ENCODE data around the gene AP1S3. TPM values are rescaled to one million over a fixed set of nuclear protein-coding genes. Genes with fewer than 3 reads are reported as not detected.
"Not testable (repeated sequence)": the region's sequence is repeated elsewhere in the genome, so short reads cannot be mapped to it uniquely, and the experiment has no call there.

AP1S3 gene
- polyA plus RNA-seq, 2 donors: 2.2 to 5.7 TPM

DNA sequence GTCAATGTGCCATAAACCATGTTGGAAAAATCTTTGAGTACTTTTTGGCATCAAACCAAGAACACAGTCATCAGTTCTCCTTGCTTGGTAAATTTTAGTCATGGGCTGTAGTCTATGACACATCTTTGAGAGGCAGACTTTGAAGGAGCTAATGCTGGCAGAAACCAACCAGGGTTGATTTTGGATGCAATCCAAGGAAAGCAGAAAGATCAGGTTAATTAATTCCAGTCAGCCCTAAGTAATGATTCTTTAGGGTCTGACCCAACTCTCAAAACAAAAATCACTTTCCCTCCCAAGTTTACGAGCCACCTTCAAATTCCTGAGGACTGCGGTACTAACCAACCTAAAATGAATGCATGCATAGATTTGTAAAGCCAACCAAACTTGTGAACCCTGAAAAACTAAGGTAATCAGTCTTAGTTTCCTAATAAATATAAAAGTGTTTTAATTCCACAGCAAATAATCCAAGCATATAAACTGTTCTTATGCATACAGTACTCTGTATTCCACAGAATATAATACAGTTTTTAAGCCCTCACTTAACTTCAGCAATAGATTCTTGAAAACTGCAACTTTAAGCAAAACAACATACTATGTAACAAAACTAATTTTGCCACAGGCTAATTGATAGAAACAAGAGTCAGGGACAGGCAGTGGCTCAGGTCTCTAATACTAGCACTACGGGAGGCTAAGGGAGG is 22.0 kb downstream of the AP1S3 start:
- WGBS, 2 donors: 56 to 67% methylated on average over 3 of the region's 3 CpGs
- no peaks in the 10 kb centered on the region for H3K27me3 ChIP-seq (ENCODE audit: control insufficient read depth in 1 of 2, insufficient read depth in 2 of 2, low read length in 2 of 2)
- H3K9me3 ChIP-seq (ENCODE audit: control insufficient read depth in 2 of 2, insufficient read depth in 1 of 2, low read depth in 1 of 2, low read length in 1 of 2): no peaks in the 10 kb centered on the region
- no peaks in the 10 kb centered on the region for H3K36me3 ChIP-seq (ENCODE audit: control insufficient read depth in 2 of 2, insufficient read depth in 2 of 2, low read length in 1 of 2)
- H3K27ac ChIP-seq (ENCODE audit: low read depth in 2 of 2, low read length in 1 of 2): no peak overlapping the region
- H3K4me1 ChIP-seq (ENCODE audit: control insufficient read depth in 2 of 2, insufficient read depth in 2 of 2, low read length in 1 of 2): no peaks in the 10 kb centered on the region
- no peak overlapping the region for H3K4me3 ChIP-seq (ENCODE audit: low read depth in 1 of 2, low read length in 2 of 2)

DNA sequence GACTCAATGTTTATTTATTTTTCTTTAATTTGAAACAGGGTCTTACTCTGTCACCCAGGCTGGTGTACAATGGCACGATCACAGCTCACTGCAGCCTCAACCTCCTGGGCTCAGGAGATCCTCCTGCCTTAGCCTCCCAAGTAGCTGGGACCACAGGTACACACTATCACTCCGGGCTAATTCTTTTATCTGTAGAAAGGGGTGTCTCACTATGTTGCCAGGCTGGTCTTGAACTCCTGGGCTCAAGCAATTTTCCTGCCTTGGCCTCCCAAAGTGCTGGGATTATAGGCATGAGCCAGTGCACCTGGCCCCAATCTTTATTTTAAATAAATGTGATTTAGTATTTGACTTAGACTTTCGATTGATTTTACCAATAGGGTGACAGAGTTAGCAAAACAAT is 22.6 kb downstream of the AP1S3 start:
- H3K36me3 ChIP-seq (ENCODE audit: control insufficient read depth in 2 of 2, insufficient read depth in 2 of 2, low read length in 1 of 2); H3K4me1 ChIP-seq (ENCODE audit: control insufficient read depth in 2 of 2, insufficient read depth in 2 of 2, low read length in 1 of 2); H3K27me3 ChIP-seq (ENCODE audit: control insufficient read depth in 1 of 2, insufficient read depth in 2 of 2, low read length in 2 of 2); H3K4me3 ChIP-seq (ENCODE audit: low read depth in 1 of 2, low read length in 2 of 2); H3K27ac ChIP-seq (ENCODE audit: low read depth in 2 of 2, low read length in 1 of 2); H3K9me3 ChIP-seq (ENCODE audit: control insufficient read depth in 2 of 2, insufficient read depth in 1 of 2, low read depth in 1 of 2, low read length in 1 of 2): not testable (repeated sequence)
- WGBS, 2 donors: 72 to 73% methylated on average over 3 of the region's 3 CpGs

DNA sequence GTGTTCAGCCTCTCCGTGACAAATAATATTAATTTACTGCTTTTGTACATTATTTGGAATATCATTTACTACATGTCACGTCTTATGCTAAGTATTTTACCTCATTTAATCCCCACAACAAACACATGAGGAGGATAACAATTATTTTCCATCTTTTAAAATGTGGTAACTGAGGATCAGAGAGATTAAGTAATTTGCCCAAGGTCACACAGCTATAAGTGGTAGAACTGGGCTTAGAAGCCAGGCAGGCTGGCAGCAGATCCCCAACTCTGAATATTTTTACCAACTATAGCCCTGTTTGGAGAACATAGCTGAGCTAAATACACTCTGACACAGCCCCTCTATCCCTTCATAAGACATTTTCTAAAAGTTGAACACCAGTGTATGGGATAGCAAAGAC is 24.1 kb downstream of the AP1S3 start:
- H3K27me3 ChIP-seq (ENCODE audit: control insufficient read depth in 1 of 2, insufficient read depth in 2 of 2, low read length in 2 of 2): no peaks in the 10 kb centered on the region
- H3K9me3 ChIP-seq (ENCODE audit: control insufficient read depth in 2 of 2, insufficient read depth in 1 of 2, low read depth in 1 of 2, low read length in 1 of 2): no peaks in the 10 kb centered on the region
- no peak overlapping the region for H3K27ac ChIP-seq (ENCODE audit: low read depth in 2 of 2, low read length in 1 of 2)
- H3K4me3 ChIP-seq (ENCODE audit: low read depth in 1 of 2, low read length in 2 of 2): no peak overlapping the region
- 86 to 93% methylated on average over 2 of the region's 2 CpGs for WGBS, 2 donors
- no peaks in the 10 kb centered on the region for H3K36me3 ChIP-seq (ENCODE audit: control insufficient read depth in 2 of 2, insufficient read depth in 2 of 2, low read length in 1 of 2)
- H3K4me1 ChIP-seq (ENCODE audit: control insufficient read depth in 2 of 2, insufficient read depth in 2 of 2, low read length in 1 of 2): no peaks in the 10 kb centered on the region

GRCh38 chr2:223811757-223812156 is 25.6 kb downstream of the AP1S3 start:
- H3K36me3 ChIP-seq (ENCODE audit: control insufficient read depth in 2 of 2, insufficient read depth in 2 of 2, low read length in 1 of 2): no peaks in the 10 kb centered on the region
- 83 to 86% methylated on average over 2 of the region's 2 CpGs for WGBS, 2 donors
- H3K9me3 ChIP-seq (ENCODE audit: control insufficient read depth in 2 of 2, insufficient read depth in 1 of 2, low read depth in 1 of 2, low read length in 1 of 2): no peaks in the 10 kb centered on the region
- H3K27me3 ChIP-seq (ENCODE audit: control insufficient read depth in 1 of 2, insufficient read depth in 2 of 2, low read length in 2 of 2): no peaks in the 10 kb centered on the region
- no peak overlapping the region for H3K27ac ChIP-seq (ENCODE audit: low read depth in 2 of 2, low read length in 1 of 2)
- no peaks in the 10 kb centered on the region for H3K4me1 ChIP-seq (ENCODE audit: control insufficient read depth in 2 of 2, insufficient read depth in 2 of 2, low read length in 1 of 2)
- H3K4me3 ChIP-seq (ENCODE audit: low read depth in 1 of 2, low read length in 2 of 2): no peak overlapping the region

- 90 to 93% methylated on average over 8 of the region's 8 CpGs for WGBS, 2 donors
- Histone ChIP-seq H3K4me1 (ENCODE audit: control insufficient read depth in 2 of 2, insufficient read depth in 2 of 2, low read length in 1 of 2) (no peaks in the 10 kb centered on the region), H3K9me3 (ENCODE audit: control insufficient read depth in 2 of 2, insufficient read depth in 1 of 2, low read depth in 1 of 2, low read length in 1 of 2) (no peaks in the 10 kb centered on the region)
Measured at GRCh38 chr2:223805008-223805407, 32.4 kb downstream of the AP1S3 start.

GRCh38 chr2:223801736-223802135 is 35.6 kb downstream of the AP1S3 start:
- Histone ChIP-seq H3K27ac (ENCODE audit: low read depth in 2 of 2, low read length in 1 of 2) (no peak overlapping the region), H3K36me3 (ENCODE audit: control insufficient read depth in 2 of 2, insufficient read depth in 2 of 2, low read length in 1 of 2) (no peaks in the 10 kb centered on the region), H3K4me1 (ENCODE audit: control insufficient read depth in 2 of 2, insufficient read depth in 2 of 2, low read length in 1 of 2) (no peaks in the 10 kb centered on the region), H3K4me3 (ENCODE audit: low read depth in 1 of 2, low read length in 2 of 2) (no peak overlapping the region), H3K9me3 (ENCODE audit: control insufficient read depth in 2 of 2, insufficient read depth in 1 of 2, low read depth in 1 of 2, low read length in 1 of 2) (no peaks in the 10 kb centered on the region), H3K27me3 (ENCODE audit: control insufficient read depth in 1 of 2, insufficient read depth in 2 of 2, low read length in 2 of 2) (no peaks in the 10 kb centered on the region)
- 60 to 71% methylated on average over 5 of the region's 5 CpGs for WGBS, 2 donors

More at GRCh38 chr2:223805008-223805407, 32.4 kb downstream of the AP1S3 start:
- Histone ChIP-seq H3K4me3 (ENCODE audit: low read depth in 1 of 2, low read length in 2 of 2) (no peak overlapping the region), H3K27me3 (ENCODE audit: control insufficient read depth in 1 of 2, insufficient read depth in 2 of 2, low read length in 2 of 2) (no peaks in the 10 kb centered on the region), H3K27ac (ENCODE audit: low read depth in 2 of 2, low read length in 1 of 2) (no peak overlapping the region), H3K36me3 (ENCODE audit: control insufficient read depth in 2 of 2, insufficient read depth in 2 of 2, low read length in 1 of 2) (no peaks in the 10 kb centered on the region)

- H3K4me1 ChIP-seq (ENCODE audit: control insufficient read depth in 2 of 2, insufficient read depth in 2 of 2, low read length in 1 of 2): no peaks in the 10 kb centered on the region
- no peak overlapping the region for H3K27ac ChIP-seq (ENCODE audit: low read depth in 2 of 2, low read length in 1 of 2)
- H3K36me3 ChIP-seq (ENCODE audit: control insufficient read depth in 2 of 2, insufficient read depth in 2 of 2, low read length in 1 of 2): no peaks in the 10 kb centered on the region
- no peak overlapping the region for H3K4me3 ChIP-seq (ENCODE audit: low read depth in 1 of 2, low read length in 2 of 2)
- no peaks in the 10 kb centered on the region for H3K27me3 ChIP-seq (ENCODE audit: control insufficient read depth in 1 of 2, insufficient read depth in 2 of 2, low read length in 2 of 2)
- 91 to 99% methylated on average over 4 of the region's 4 CpGs for WGBS, 2 donors
- H3K9me3 ChIP-seq (ENCODE audit: control insufficient read depth in 2 of 2, insufficient read depth in 1 of 2, low read depth in 1 of 2, low read length in 1 of 2): no peaks in the 10 kb centered on the region
Measured at GRCh38 chr2:223800908-223801307, 36.5 kb downstream of the AP1S3 start.

GRCh38 chr2:223797811-223798721 is 39.3 kb downstream of the AP1S3 start:
- Histone ChIP-seq H3K4me3 (ENCODE audit: low read depth in 1 of 2, low read length in 2 of 2) (no peak overlapping the region), H3K9me3 (ENCODE audit: control insufficient read depth in 2 of 2, insufficient read depth in 1 of 2, low read depth in 1 of 2, low read length in 1 of 2) (no peaks in the 10 kb centered on the region), H3K27me3 (ENCODE audit: control insufficient read depth in 1 of 2, insufficient read depth in 2 of 2, low read length in 2 of 2) (no peaks in the 10 kb centered on the region), H3K27ac (ENCODE audit: low read depth in 2 of 2, low read length in 1 of 2) (no peak overlapping the region), H3K4me1 (ENCODE audit: control insufficient read depth in 2 of 2, insufficient read depth in 2 of 2, low read length in 1 of 2) (no peaks in the 10 kb centered on the region), H3K36me3 (ENCODE audit: control insufficient read depth in 2 of 2, insufficient read depth in 2 of 2, low read length in 1 of 2) (no peaks in the 10 kb centered on the region)
- 71 to 80% methylated on average over 4 of the region's 4 CpGs for WGBS, 2 donors

GRCh38 chr2:223797037-223797436 is 40.3 kb downstream of the AP1S3 start:
- WGBS, 2 donors: 56 to 67% methylated on average over 5 of the region's 5 CpGs
- H3K9me3 ChIP-seq (ENCODE audit: control insufficient read depth in 2 of 2, insufficient read depth in 1 of 2, low read depth in 1 of 2, low read length in 1 of 2): no peaks in the 10 kb centered on the region
- no peak overlapping the region for H3K4me3 ChIP-seq (ENCODE audit: low read depth in 1 of 2, low read length in 2 of 2)
- H3K27me3 ChIP-seq (ENCODE audit: control insufficient read depth in 1 of 2, insufficient read depth in 2 of 2, low read length in 2 of 2): no peaks in the 10 kb centered on the region
- H3K27ac ChIP-seq (ENCODE audit: low read depth in 2 of 2, low read length in 1 of 2): peak overlapping the region in 1 of 2 donors; percentile 2
- H3K36me3 ChIP-seq (ENCODE audit: control insufficient read depth in 2 of 2, insufficient read depth in 2 of 2, low read length in 1 of 2): no peaks in the 10 kb centered on the region
- no peaks in the 10 kb centered on the region for H3K4me1 ChIP-seq (ENCODE audit: control insufficient read depth in 2 of 2, insufficient read depth in 2 of 2, low read length in 1 of 2)
